ENCODE data around the gene PPP1R16B. TPM values are rescaled to one million over a fixed set of nuclear protein-coding genes. Genes with fewer than 3 reads are reported as not detected.

The PPP1R16B gene
- total RNA-seq, 1 donor from 2014 or later, result 6.4 TPM

DNA sequence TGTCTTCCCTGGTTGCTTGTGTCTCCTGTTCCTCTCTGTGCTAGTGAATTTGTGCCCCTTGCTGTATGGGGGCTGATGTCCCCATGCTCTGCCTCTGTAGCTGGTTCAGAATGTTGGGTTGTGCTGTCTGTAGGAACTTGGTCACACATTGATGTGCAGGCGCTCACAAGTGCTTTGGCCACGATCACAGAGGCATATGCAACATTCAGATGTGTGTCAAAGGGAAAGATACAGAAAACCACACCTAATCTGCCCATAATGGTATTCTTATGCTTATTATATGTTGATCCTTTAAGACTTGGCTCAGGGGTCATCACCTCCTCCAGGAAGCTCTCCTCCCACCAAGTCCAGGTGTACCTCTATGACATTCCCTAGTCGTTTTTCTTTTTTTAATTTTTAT is 139.5 kb downstream of the PPP1R16B start:
- Histone ChIP-seq H3K27ac (no peak overlapping the region), H3K4me3 (no peak overlapping the region), H3K27me3 (no peaks in the 10 kb centered on the region), H3K36me3 (no peaks in the 10 kb centered on the region), H3K4me1 (peaks cover 6% of the 10 kb centered on the region), H3K9me3 (no peaks in the 10 kb centered on the region)
- intact Hi-C loops (cut with DNase I), result loop anchor here (10.0 kb wide), 1 partner anchor 1350 kb away; no protein-coding TSS in a partner anchor
- no peak for TF ChIP-seq POLR2A (IDR thresholded peaks at IDR 0.05)
- no peak for TF ChIP-seq POLR2AphosphoS5 (IDR thresholded peaks at IDR 0.05; ENCODE audit: insufficient read depth in 1 of 2, low read depth in 1 of 2)
- TF ChIP-seq, protein P1, sequence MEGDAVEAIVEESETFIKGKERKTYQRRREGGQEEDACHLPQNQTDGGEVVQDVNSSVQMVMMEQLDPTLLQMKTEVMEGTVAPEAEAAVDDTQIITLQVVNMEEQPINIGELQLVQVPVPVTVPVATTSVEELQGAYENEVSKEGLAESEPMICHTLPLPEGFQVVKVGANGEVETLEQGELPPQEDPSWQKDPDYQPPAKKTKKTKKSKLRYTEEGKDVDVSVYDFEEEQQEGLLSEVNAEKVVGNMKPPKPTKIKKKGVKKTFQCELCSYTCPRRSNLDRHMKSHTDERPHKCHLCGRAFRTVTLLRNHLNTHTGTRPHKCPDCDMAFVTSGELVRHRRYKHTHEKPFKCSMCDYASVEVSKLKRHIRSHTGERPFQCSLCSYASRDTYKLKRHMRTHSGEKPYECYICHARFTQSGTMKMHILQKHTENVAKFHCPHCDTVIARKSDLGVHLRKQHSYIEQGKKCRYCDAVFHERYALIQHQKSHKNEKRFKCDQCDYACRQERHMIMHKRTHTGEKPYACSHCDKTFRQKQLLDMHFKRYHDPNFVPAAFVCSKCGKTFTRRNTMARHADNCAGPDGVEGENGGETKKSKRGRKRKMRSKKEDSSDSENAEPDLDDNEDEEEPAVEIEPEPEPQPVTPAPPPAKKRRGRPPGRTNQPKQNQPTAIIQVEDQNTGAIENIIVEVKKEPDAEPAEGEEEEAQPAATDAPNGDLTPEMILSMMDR (IDR thresholded peaks at IDR 0.05), result no peak
- no peak for DNase-seq (ENCODE audit: extremely low spot score in 2 of 2)

DNA sequence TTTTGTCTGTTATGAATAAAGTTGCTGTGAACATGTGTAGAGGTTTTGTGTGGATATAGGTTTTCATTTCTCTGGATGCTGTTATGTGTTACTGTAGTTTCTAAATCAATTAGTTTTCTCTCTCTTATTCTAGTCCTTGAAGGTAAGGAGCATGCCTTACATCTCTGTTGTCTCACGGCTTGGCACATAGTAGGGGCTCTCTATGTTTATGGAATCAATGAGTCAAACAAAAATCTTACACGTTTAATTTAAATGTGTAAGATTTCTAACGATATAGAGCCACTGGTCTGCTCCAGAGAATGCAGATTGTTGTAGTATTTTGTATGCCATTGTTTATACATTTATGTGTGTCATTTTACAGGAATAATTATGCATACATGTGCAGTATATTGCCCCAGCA is 141.3 kb downstream of the PPP1R16B start:
- no peaks in the 10 kb centered on the region for H3K36me3 ChIP-seq
- no peaks in the 10 kb centered on the region for H3K9me3 ChIP-seq
- peaks cover 6% of the 10 kb centered on the region for H3K4me1 ChIP-seq
- intact Hi-C loops (cut with DNase I), result loop anchor here (10.0 kb wide), 1 partner anchor 1348 kb away; no protein-coding TSS in a partner anchor
- no peaks in the 10 kb centered on the region for H3K27me3 ChIP-seq
- TF ChIP-seq POLR2AphosphoS5 (IDR thresholded peaks at IDR 0.05; ENCODE audit: insufficient read depth in 1 of 2, low read depth in 1 of 2) (no peak), POLR2A (IDR thresholded peaks at IDR 0.05) (no peak)
- TF ChIP-seq, protein P1 (IDR thresholded peaks at IDR 0.05), result no peak
- H3K4me3 ChIP-seq, result no peak overlapping the region
- no peak for DNase-seq (ENCODE audit: extremely low spot score in 2 of 2)
- no peak overlapping the region for H3K27ac ChIP-seq

DNA sequence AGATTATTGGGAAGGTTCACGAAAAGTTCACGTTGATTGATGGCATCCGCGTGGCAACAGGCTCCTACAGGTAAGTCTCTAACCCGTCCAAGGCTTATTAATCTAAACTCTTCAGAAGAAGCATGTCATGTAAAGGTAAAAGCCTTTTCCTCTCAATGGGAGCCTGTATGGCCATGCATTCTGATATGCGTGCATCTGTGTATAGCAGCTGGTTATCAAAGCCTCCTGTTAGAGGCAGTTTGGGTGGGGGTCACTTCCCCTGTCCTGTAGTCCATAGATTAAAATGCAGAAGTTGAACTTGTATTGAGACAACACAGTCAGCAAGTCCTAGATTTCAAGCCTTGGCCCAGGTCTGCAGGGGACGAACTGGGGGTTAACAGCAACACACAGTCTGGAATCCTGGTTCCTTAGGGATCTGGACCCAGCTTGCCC is 142.4 kb downstream of the PPP1R16B start:
- Histone ChIP-seq H3K36me3 (no peaks in the 10 kb centered on the region), H3K4me1 (peaks cover 6% of the 10 kb centered on the region), H3K27ac (no peak overlapping the region), H3K27me3 (no peaks in the 10 kb centered on the region), H3K9me3 (no peaks in the 10 kb centered on the region), H3K4me3 (no peak overlapping the region)
- DNase-seq (ENCODE audit: extremely low spot score in 2 of 2), result no peak
- intact Hi-C loops (cut with DNase I), result loop anchor here (10.0 kb wide), 1 partner anchor 1347 kb away; no protein-coding TSS in a partner anchor
- TF ChIP-seq POLR2A (IDR thresholded peaks at IDR 0.05), result no peak
- TF ChIP-seq, protein P1 (IDR thresholded peaks at IDR 0.05), result no peak
- TF ChIP-seq POLR2AphosphoS5 (IDR thresholded peaks at IDR 0.05; ENCODE audit: insufficient read depth in 1 of 2, low read depth in 1 of 2), result no peak

DNA sequence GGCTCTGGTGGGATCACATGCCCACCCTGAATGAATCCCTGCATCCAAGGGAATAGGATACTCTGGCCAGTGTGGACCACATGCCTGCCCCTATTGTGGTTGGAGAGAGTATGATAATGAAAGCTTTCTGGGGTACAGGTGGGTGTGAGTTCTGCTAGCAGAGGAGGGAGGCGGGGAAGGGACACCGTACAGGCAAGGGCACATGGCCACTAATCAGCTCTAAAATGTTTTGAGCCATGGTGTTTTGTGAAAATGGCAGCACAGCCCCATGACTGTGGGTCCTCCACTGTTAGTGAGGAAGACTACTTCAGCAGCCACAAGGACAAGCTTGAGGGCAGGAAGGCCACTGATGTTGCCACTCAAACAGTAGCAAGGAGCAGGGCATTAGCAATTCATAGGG is 144.8 kb downstream of the PPP1R16B start:
- no peak overlapping the region for H3K27ac ChIP-seq

DNA sequence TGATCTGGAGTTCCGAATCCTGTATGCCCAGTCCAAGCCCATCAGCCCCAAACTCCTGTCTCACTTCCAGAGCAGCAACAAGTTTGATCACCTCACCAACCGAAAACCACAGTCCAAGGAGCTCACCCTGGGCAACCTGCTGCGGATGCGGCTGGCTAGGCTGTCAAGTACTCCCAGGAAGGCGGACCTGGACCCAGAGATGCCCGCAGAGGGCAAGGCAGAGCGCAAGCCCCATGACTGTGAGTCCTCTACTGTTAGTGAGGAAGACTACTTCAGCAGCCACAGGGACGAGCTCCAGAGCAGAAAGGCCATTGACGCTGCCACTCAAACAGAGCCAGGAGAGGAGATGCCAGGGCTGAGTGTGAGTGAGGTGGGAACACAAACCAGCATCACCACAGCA is 146.1 kb downstream of the PPP1R16B start:
- intact Hi-C loops (cut with DNase I), result no loop called here

More for the DNA sequence above, 144.8 kb downstream of the PPP1R16B start:
- H3K4me3 ChIP-seq, result no peak overlapping the region
- intact Hi-C loops (cut with DNase I), result no loop called here
- TF ChIP-seq POLR2AphosphoS5 (IDR thresholded peaks at IDR 0.05; ENCODE audit: insufficient read depth in 1 of 2, low read depth in 1 of 2), result no peak
- no peak for TF ChIP-seq POLR2A (IDR thresholded peaks at IDR 0.05)
- TF ChIP-seq, protein P1 (IDR thresholded peaks at IDR 0.05), result no peak
- peaks cover 6% of the 10 kb centered on the region for H3K4me1 ChIP-seq
- no peaks in the 10 kb centered on the region for H3K9me3 ChIP-seq
- H3K27me3 ChIP-seq, result no peaks in the 10 kb centered on the region
- H3K36me3 ChIP-seq, result no peaks in the 10 kb centered on the region
- no peak for DNase-seq (ENCODE audit: extremely low spot score in 2 of 2)

More for the DNA sequence above, 146.1 kb downstream of the PPP1R16B start:
- peaks cover 6% of the 10 kb centered on the region for H3K4me1 ChIP-seq
- H3K27ac ChIP-seq, result no peak overlapping the region
- no peak for DNase-seq (ENCODE audit: extremely low spot score in 2 of 2)
- no peaks in the 10 kb centered on the region for H3K27me3 ChIP-seq
- no peaks in the 10 kb centered on the region for H3K36me3 ChIP-seq
- TF ChIP-seq POLR2AphosphoS5 (IDR thresholded peaks at IDR 0.05; ENCODE audit: insufficient read depth in 1 of 2, low read depth in 1 of 2), result no peak
- no peak for TF ChIP-seq POLR2A (IDR thresholded peaks at IDR 0.05)
- TF ChIP-seq, protein P1 (IDR thresholded peaks at IDR 0.05), result no peak
- no peak overlapping the region for H3K4me3 ChIP-seq
- H3K9me3 ChIP-seq, result no peaks in the 10 kb centered on the region

Data from vagina (tissue), 2 donors.